HG02840 (cell line): Measurements from ENCODE around the gene SMTN.
A peak's percentile ranks its signal among the peaks of the same experiment; 100 is the strongest.
"Not testable (repeated sequence)": the region's sequence is repeated elsewhere in the genome, so short reads cannot be mapped to it uniquely, and the experiment has no call there.

Experiments
- ATAC-seq: cut with Tn5 transposase; IDR thresholded peaks from one replicate; pipeline ENCODE4 v1.9.1; 2021; ENCODE audit warnings: mild to moderate bottlenecking, moderate library complexity, moderate number of reproducible peaks; ENCODE audit not compliant: unreplicated experiment, low FRiP score

Gene SMTN

DNA sequence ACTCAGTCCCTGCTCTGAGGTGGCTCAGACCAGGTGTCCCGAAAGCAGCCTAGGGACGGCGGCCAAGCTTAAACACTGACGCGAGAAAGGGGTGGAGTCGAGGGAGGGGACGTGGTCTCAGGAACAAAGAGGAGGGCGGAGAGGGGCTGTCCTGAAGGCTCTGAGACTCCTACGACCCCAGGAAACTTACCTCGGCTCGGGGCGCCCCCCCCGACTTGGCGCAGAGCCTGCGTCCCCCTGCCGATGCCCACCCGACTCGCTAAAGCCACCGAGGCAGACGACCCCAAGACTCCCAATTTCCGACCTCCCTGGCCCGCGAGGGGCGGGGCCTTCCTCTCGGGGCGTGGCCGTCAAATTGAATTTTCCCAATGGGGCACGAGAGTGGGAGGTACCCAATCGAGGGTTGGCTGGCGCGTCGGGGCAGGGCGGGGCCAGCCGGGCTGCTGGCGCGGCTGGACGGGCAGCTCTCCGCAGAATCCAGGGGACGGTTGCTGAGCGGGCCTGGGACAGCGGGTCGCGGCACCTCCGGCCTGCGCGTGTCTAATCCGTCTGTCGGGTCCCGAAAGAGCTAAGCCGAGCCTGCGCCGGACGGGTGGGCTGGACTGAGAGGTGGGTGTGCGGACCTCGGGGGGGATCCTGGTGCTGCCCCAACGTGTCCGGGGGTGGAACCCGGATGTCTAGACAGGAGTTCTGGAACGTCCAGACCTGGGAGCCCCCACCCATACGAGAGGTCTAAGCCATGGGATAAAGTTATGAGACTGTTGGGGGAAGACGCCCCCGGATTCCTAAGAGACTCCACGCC is at the start of gene SMTN:
Gene SMTN, plus strand, starts transcription at position 471 of the 802 bp plus-strand sequence. CDS start 1,941 bp downstream, outside the sequence.
- peak; percentile 55 for ATAC-seq

- ATAC-seq = no peak
Observed at GRCh38 chr22:31036671-31037550, 44.2 kb upstream of the SMTN start.

- no peak for ATAC-seq
Observed at GRCh38 chr22:31038686-31039085, 42.4 kb upstream of the SMTN start.

DNA sequence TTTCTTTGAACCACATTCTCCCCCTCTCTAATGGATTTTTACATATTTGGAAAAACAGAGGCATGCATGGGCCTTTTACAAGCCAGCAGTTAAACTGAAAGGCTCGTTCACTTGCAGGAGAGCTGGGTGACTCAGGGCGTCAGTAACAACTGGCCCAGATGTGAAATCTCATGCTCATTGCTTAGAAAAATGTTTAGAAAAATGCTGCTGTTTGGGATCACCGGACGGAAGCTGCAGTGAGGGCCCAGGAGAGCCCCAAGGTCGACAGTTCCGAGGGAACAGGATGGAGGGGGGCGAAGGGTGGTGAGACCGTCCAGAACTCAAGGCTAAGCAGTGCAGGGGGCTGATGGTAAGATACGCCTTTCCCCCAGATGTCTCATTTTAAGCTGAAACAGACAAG is 41.7 kb upstream of the SMTN start:
- ATAC-seq = no peak

DNA sequence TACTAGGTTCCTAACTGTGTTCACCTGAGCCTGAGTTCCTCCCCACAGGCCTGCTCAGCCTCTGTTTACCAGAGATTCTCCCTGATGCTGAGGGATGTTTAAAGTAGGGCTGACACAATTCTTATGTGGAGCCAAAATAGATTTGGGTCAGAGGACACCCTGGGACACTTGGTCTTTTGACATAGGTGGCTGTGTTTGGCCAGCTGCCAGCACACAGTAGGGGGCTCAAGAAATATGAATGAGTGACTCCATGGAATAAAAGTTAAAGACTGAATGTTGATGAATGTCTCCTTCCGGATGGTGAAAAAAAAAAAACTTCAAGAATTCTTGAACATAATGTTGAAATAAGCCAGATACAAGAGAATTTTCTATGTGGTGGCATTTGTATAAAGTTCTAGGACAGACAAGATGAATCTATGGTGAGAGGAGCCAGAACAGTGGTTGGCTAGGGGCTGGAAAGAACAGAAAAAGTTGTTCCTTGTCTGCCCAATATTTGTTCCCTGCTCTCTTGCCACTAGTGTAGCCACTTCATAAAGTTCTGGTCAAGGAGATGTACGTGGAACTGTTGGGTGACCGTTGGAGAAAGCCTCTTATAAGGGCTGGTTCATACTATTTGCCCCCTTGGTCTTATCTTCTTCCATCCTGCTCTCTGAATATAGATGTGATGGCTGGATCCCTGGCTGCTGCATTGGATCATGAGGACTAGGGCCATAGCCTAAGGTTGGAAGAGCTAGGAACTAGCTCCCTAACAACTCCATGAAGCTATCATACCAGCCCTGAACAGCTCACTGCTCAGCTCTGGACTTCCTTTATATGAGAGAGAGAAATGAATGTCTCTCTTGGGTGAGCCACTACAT is 40.3 kb upstream of the SMTN start:
- no peak for ATAC-seq

DNA sequence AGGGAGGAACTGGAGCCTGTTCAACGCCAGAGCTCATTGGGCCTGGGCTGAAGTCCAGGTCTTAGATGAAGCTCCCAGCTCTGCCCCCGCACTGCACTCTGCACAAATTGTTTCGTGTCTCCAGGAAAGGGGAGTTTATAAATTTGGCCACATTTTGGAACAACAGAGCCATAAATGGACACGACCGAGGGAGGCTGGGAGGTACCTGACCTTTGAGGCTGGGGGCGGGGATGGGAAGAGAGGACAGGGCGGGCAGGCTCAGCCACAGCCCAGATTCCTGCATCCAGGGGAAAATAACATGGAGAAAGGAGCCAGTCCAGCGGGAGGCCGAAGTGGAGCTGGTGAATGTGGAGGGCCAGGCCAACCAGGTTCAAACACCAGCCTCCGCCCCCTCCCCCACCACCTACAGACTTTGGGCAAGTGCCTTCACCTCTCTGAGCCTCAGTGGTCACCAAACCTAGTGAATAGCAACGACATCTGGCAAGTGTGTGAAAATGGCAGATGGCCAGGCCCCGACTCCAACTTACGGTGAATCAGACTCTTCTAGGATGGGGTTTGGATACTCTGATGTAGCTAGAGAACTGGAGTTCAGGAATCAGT is 36.8 kb upstream of the SMTN start:
- ATAC-seq = no peak

DNA sequence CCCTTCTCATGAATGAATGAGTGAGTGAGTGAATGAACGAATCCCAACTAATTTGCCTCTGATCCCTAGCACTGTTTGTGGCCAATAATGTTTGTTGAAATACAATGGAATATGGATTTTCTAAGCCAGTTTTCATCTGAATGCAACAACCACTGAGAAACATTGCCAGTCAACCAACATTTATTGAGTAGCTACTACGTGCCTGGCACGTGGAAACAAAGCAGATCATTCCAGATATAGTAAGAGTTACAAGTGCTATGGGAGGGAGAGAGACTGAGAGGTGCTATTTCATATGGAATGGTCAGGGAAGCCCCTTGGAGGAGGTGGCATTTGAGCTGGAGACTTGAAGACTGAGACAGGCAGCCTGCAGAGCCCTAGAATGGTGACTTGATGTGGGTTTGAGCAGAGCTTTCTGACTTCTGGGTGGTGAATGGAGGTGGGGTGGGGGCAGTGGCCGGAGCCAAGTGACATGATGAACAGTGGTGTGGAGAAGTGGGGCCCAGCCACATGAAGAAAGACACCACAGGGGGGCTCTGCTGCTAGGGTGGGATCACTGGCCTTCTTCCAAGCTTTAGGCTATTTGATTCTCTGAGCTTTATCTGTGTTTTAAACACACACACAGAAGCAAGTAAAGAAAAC is 35.1 kb upstream of the SMTN start:
- ATAC-seq = no peak

- no peak for ATAC-seq
Observed at GRCh38 chr22:31046539-31047226, 34.4 kb upstream of the SMTN start.

GRCh38 chr22:31048570-31048969 is 32.5 kb upstream of the SMTN start:
- ATAC-seq = no peak

DNA sequence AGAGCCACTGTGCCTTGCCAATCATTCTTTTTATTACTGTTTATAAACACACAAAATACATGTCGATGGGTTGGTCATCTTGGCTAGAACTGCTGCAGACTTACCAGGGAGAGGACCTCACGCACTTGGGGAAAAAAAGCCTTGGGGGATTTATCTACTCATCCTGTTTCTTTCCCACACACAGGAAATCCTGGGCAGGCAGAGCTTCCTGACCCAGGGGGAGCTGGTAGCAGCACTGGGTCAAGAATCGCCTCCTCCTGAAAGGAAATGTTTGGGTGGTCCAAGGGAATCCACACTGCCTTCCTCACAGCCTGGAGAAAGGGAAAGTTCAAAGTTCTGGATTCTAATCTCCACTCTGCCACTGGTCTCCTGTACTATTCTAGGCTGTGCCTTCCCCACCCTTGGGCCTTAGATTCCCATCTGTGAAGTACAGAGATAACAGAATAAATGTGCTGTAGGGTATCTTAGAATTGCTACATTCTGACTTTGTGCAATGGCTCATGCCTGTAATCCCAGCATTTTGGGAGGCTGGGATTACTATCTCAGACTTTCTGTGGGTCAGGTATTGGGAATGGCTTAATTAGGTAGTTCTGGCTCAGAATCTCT is 31.2 kb upstream of the SMTN start:
- no peak for ATAC-seq

DNA sequence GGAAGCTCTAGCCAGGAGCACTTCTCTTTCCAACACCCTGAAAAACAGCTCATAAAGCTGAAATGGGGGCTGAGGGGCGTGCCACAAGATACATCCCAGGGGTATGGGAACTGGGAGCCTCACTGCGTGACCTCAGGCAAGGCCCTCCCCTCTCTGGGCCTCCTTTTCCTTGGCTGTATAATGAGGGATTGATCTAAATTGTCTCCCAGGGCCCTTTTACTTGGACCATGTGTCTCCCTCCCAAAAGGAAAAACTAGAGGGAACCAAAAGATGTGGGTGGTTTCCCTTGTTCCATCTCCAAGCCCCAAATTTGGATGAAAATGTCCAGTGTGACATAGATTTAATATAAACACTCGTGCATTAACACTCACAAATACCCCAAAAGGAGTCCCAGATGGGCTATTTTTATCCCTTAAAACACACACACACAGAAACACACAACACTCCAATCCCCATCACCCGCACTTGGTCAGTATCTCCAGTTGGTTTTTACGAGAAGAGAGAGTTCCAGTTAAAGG is 25.9 kb upstream of the SMTN start:
- ATAC-seq = no peak

- no peak for ATAC-seq
Observed at GRCh38 chr22:31055635-31056159, 25.4 kb upstream of the SMTN start.

DNA sequence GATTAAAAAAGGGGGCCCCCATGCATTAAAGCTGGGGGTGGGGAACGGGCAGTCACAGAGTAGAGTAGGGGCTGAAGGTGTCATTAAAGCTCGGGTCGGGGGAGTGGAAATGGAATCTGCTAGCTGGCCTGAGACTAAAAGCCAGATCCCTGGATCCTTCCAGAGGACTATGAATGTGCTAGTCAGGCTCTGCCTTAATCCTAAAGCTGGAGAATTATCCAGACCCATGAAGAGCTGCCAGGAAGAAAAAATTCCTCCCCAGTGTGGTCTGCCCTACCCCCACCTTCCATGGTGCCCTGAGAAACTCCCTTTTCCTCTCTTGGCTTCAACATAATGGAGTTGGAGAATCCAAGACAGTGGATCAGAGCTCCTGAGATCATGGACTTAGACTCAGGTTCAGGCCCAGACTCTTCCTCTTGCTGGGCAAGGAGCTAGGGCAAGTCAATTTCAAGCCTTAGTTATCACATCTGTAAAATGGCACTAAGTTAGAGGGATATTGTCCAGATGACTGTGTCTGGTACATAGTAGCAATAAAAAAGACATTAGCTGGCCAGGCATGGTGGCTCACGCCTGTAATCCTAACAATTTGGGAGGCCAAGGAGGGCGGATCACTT is 24.0 kb upstream of the SMTN start:
- no peak for ATAC-seq

DNA sequence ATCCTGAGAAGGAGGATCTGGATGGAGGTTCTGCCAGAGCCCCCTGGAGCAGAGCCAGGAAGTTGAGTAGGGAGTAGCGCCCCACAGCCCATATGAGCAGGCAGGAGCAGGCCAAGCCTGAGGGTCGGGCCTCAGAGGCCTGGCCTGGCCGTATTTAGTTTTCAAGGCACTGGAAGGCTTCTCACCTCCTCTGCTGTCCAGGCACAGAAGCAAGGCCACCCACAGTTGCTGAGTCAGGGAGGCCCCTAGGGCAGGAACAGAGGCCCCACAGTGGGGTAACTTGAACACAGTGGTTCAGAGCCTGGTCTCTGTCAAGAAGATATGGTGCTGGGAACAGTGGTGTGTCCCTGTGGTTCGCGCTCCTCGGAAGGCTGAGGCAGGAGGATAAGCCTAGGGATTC is 21.5 kb upstream of the SMTN start:
- ATAC-seq = not testable (repeated sequence)

- ATAC-seq = no peak
Observed at GRCh38 chr22:31062566-31063230, 18.4 kb upstream of the SMTN start.

- no peak for ATAC-seq
Observed at GRCh38 chr22:31064369-31064768, 16.7 kb upstream of the SMTN start.

GRCh38 chr22:31068970-31069369 is 12.1 kb upstream of the SMTN start:
- ATAC-seq = no peak
